GM21423 (cell line): ENCODE results near the gene LRRC53.

Experiments used
- ATAC-seq: cut with Tn5 transposase; IDR thresholded peaks from one replicate; pipeline ENCODE4 v1.9.1; 2021; ENCODE audit warnings: mild to moderate bottlenecking, moderate library complexity; ENCODE audit not compliant: unreplicated experiment

LRRC53 gene

DNA sequence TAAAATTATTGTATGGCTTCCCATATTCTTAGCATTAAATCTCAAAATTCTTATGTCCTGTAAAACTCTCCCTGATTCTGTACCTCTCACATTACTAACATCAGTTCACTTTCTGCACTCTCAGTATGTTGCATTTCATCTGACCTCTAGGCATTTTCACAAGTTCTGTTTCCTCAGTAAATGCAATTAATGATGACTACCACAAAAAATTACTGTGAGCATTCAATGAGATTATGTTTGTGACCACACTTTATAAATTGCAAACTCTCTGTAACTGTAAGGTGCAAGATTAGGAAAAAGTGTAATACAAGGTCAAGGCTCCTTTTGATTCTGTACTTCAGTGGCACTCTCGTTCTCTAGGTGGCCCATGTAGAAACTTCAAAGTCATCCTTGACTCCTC lies 60.4 kb downstream of the LRRC53 start:
- ATAC-seq: no peak

DNA sequence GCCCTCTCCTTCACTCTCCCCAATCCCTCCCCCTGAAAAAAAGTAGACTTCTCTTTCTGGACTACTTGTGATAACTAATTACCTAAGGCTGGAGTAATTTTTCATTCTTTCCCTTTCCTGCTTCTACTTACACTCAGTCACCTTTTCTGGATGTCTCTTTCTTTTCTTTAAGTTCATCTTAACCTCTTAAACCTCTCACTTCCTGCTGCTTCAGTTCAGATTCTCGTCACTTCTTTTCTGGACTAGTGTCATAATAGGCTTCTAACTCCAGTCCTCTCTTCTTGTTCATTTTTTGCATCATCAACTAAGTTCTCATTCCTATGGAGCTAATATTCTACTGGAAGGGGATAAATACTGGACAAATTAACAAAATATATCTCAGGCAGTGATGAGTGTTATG lies 75.4 kb downstream of the LRRC53 start:
- no peak for ATAC-seq

DNA sequence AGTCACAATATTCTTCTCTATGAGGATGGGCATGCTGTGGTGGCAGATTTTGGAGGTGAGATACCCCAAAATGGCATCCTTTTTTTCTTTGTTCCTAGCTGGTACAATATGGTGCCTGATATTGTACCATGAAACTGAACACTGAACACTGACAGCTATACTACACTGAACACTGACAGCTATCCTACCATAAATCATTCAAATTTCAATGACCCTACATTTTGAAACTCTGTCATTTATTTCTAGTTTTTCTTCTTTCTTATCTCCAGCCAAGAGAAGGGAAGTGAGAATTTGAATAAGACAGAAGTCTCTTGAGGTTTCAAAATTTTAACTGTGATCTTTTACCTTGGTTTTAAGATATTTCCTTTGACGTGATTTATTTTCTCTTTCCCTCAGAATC lies 76.3 kb downstream of the LRRC53 start:
- ATAC-seq: no peak

DNA sequence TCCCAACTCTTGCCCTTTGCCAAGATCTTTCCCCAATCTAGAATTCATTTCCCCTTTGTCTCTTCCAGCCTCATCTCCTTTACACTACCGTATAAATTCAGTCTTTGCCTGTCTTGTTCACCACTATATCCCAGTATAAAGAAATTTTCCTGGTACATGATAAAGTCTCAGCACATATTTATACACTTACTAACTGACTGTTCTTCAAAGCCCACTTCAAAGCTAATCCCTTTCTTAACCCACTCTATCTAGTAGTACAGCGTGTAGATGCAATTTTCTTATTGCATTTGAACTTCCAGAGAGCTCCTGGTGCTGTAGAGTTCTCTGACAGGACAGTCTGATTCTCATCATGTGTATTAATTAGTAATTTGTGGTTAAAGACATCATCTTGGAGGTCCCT lies 78.1 kb downstream of the LRRC53 start:
- no peak for ATAC-seq

DNA sequence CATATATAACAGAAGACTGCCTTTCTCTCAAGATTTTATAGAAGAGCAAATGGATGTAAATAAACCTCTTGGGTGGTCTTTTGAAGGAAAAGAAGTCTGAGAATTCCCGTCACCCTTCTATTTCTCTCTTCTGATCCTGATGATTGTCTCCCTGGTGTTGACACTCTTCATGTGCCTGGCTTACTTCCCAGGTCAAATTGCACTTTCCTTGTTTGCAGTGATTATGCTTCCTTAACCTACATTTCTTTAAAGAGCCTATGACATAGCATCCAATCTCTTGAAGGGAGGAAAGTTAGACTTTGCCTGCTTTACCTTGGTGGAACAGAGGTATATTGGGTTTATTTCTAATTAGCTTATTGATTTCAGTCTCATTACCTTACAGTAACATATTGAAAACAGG lies 80.1 kb downstream of the LRRC53 start:
- no peak for ATAC-seq

DNA sequence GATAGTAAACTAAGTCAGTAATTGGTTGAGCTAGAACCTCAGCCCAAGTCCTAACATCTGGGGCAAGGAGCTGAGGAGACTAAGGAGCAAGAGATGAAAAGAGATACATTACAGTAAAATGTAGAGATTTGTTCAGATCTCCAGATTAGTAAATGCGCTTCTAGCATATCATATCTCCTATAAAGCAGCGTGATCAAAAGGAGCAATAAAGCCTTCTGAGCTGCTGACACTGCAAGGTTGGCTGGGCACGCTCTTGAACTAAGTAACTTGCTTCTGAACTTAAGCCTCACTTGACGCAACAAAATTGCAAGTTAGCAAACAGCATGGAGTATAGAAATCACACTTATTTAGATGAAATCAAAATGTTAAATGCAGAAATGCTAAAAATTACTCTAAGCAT lies 80.9 kb downstream of the LRRC53 start:
- ATAC-seq: no peak

DNA sequence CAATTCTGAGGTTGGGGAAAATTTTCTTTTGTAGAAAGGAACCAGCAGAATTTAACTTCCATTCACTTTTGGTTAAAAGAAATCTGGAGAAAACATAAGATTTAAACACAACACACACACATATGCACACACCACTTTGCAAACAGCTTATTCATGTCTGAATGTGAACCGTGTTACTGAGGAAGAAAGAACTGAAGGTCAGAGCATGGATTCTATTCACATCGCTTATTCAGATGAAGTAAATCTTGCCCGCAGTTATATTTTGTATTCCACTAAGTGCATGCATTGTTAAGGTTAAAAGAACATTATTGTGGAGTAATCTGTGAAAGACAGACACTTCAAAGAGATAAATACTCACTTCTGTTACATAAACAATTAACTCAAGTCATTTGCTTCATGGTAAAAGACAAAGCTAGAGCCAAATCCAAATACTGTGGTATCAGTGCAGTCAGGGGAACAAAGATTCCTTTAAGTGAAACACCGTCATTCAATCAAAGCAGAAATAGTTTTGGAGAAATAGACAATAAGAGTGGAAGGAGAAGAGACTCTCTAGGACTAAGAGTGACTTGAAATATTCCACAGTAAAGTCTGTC lies 82.0 kb downstream of the LRRC53 start:
- ATAC-seq: no peak

DNA sequence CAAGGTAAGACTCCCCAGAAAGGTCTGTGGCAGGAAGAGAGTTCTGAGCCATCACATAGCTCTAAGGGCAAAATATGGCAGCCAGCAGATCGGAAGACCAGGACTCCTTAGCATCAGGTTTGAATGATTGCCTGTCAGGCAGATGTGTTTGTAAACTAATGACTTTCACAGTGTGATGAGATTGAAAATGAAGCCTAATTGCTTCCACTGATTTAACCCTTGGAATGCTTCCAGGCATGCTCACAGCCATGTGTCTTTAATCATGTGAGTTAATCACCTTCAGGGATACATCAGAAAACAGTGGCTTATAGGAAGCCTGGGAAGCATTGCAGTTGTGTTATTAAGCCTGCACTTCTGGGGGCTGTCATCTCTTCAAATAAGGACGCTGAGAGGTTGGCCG lies 82.8 kb downstream of the LRRC53 start:
- ATAC-seq: no peak

DNA sequence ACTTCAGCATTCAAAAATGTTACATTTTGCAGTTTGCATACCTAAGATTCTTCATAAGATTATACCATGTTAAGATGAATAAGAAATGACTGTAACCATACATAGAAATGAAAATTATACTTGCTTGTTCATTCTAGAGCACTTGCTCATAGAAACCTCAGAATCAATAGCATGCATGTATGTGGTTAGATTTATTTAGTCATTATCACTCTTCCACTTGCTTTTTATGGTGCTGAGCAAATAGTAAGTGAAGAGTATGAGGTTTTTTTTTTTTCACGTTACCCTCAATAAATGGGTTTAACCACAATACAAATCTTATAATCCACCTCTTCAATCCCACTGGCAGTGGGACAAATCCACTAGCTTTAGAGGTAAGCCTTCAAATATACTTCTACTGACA lies 84.7 kb downstream of the LRRC53 start:
- ATAC-seq: no peak

DNA sequence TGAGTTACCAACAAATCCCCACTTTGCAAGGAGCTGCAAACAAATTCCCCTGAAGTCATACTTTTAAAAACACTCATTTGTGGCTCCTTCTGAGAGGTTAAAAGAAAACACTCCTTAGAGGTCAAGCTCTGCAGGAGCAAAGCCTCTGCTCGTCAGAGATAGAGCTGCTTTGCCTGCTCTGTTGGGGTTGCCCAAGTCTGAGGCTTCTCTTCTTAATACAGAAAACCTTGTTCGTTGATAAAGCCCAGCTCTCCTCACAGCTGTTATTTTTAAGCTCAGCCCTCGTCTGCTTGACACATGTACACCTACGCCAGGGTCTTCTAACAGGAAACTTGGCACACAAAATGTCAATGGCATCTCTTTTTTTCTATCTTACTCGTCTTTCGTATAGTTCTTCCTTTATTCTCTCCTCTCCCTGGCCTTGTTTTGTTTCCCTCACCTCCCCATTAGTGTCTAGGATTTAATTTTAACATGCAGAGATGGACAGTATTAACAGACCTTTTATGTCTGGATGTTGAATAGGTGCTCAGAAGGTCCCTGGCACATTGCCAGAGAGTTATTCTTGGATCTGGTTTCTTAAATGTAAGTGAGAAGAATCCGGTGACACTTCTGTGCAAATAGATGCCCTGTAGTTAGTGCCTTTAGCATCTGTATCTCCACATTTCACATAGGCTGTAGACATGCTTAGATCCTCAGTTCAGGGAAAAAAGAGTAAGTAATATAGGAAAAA lies 86.0 kb downstream of the LRRC53 start:
- no peak for ATAC-seq

DNA sequence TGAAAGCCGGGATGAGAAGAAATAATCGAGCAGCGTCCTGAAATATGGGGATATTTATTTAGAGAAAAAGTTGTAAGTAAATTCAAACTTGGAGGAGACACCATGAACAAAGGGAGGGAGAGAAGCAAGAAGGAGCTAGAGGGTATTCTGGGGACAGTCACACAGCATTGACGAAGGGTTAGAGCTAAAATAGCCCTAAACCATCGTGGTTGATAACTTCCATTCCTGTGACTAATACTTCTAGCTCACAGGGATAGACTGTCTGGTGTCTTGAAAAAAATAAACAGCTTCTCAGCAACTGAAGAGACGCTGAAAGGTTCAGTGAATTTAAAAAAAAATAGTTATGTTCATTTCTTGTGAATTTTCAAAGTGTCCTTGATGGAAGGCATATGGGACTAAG lies 86.7 kb downstream of the LRRC53 start:
- ATAC-seq: no peak

DNA sequence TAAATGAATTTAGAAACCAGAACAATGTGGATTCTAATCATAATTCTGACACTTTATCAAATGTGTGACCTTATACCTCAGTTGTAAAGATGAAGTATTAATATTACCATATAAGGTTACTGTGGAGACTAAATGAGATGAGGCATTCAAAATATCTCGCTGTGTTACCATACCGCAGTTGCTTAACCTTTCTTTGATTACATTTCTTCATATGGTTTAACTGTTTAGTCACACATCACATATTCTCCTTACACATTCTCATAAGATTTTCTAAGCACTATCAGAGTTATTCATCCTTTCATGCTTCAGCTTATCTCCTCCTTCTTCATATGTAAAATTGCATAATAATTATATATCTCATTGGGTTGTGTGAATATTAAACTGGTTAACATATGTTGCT lies 88.9 kb downstream of the LRRC53 start:
- ATAC-seq: no peak

DNA sequence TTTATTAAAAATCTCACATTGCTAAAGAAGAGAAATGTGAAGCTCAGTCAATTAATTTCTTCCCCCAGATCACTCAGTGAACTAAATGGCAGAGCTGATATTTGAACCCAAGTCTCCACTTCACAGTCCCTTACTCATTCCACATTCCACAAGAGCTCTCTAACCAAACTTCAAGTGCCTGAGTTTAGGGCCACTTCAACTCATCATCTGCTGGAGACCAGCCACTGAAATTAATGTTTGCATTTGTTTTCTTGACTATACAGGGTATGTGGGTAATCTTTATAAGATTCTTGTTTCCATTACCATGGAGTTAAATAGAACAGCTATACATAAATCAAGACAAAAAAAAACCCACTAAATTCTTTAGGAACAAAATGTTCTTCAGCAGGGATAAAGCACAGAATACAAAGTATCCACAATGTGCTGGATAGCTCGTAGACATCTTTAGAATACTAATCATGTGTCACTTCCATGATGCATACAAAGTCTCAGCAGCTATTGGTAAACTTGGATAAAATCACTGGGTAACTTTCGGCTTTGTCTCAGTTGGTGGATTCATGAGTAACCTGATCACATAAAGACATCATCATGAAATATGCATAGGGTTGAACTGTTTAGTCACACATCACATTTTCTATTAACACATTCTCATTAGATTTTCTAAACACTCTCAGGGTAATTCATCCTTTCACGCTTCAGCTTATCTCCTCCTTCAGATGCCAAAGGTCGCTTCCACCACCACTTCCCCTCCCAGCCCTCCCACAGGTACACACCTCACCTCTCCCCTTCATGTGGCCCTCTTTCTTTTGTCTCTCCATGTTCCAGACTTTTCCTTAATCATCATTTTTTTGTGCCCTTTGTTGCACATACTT lies 89.8 kb downstream of the LRRC53 start:
- ATAC-seq: no peak

DNA sequence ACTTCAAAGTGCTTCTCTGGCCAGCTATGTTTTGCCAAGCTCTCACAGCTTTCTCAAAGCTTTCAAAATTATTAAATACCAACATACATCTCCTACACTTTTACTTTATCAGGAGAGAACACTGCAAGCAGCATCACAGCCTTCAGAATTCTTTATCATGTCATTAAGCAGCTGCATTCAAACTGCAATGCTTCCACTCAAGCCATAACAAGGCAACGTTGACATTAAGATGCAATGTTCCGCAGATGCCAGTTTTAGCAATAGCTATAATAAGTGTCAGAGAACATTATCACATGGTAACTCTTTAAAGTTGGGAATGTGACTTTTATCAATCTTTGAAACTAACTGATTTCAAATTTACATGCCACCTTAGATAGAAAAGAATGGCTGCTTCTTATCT lies 91.9 kb downstream of the LRRC53 start:
- no peak for ATAC-seq
